ENCODE measurements around the gene AGTPBP1. TPM values are rescaled to one million over a fixed set of nuclear protein-coding genes. Genes with fewer than 3 reads are reported as not detected.
"Not testable (repeated sequence)": the region's sequence is repeated elsewhere in the genome, so short reads cannot be mapped to it uniquely, and the experiment has no call there.

The AGTPBP1 gene
- total RNA-seq, 1 donor from 2014 or later, result 47.0 TPM

DNA sequence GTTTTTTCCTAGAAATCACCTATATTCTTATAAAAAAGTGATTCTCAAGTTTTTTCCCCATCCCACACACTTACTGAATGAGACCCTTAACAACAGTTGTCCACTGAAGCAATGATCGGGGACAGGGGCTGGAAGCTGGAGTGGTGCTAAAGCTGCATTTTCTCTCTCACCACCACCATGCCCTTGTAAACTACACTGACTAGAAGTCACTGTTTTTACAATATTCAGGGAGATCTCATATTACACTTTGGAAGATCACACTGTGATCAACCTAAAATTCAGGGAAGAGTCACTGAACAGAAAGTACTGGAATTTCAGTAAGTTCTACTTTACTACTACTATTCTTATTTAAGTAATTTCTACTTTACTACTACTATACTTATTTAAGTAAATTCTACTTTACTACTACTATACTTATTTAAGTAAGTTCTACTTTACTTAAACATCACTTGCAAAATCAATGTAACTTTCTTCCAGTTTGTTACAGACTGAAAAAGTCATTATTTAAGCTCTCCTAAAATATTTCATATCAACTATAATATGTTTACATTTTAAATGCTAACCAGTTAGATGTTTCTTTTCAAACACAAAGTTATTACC lies 164.3 kb downstream of the AGTPBP1 start:
- TF ChIP-seq, protein P1, sequence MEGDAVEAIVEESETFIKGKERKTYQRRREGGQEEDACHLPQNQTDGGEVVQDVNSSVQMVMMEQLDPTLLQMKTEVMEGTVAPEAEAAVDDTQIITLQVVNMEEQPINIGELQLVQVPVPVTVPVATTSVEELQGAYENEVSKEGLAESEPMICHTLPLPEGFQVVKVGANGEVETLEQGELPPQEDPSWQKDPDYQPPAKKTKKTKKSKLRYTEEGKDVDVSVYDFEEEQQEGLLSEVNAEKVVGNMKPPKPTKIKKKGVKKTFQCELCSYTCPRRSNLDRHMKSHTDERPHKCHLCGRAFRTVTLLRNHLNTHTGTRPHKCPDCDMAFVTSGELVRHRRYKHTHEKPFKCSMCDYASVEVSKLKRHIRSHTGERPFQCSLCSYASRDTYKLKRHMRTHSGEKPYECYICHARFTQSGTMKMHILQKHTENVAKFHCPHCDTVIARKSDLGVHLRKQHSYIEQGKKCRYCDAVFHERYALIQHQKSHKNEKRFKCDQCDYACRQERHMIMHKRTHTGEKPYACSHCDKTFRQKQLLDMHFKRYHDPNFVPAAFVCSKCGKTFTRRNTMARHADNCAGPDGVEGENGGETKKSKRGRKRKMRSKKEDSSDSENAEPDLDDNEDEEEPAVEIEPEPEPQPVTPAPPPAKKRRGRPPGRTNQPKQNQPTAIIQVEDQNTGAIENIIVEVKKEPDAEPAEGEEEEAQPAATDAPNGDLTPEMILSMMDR (IDR thresholded peaks at IDR 0.05), result no peak
- intact Hi-C loops (cut with DNase I), result no loop called here
- Histone ChIP-seq H3K4me3 (no peak overlapping the region), H3K27ac (no peak overlapping the region), H3K36me3 (no peaks in the 10 kb centered on the region), H3K9me3 (no peaks in the 10 kb centered on the region), H3K27me3 (ENCODE audit: low read depth) (no peaks in the 10 kb centered on the region), H3K4me1 (no peaks in the 10 kb centered on the region)
- DNase-seq (no peak), ATAC-seq (no peak)

DNA sequence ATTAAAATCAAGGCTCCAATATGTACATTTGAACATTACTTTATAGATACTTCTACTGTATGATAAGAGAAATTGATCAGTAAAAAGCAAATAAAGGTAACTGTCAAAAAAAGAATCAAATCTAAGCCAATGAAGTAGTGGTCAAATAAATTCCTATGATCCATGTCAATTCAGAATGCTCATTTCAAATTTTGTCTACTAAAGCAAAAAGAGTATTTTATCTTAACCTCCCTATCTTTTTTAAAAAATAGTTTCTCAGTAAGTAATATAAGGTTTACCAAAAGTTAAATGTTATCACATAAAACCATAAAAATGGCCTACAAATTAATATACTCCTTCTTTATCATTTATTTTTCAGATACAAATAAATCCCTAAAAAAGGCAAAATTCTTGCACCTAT lies 165.9 kb downstream of the AGTPBP1 start:
- no peak for DNase-seq
- ATAC-seq, result no peak
- Histone ChIP-seq H3K4me1 (no peaks in the 10 kb centered on the region), H3K4me3 (no peak overlapping the region), H3K9me3 (no peaks in the 10 kb centered on the region), H3K27ac (no peak overlapping the region), H3K27me3 (ENCODE audit: low read depth) (no peaks in the 10 kb centered on the region), H3K36me3 (no peaks in the 10 kb centered on the region)
- intact Hi-C loops (cut with DNase I), result no loop called here
- TF ChIP-seq, protein P1 (IDR thresholded peaks at IDR 0.05), result no peak

DNA sequence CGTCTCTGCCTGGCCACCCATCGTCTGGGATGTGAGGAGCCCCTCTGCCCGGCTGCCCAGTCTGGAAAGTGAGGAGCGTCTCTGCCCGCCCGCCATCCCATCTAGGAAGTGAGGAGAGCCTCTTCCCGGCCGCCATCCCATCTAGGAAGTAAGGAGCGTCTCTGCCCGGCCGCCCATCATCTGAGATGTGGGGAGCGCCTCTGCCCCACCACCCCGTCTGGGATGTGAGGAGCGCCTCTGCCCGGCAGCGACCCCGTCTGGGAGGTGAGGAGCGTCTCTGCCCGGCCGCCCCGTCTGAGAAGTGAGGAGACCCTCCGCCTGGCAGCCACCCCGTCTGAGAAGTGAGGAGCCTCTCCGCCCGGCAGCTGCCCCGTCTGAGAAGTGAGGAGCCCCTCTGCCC lies 168.2 kb downstream of the AGTPBP1 start:
- intact Hi-C loops (cut with DNase I); ATAC-seq; H3K27ac ChIP-seq; DNase-seq; H3K9me3 ChIP-seq; H3K4me3 ChIP-seq; H3K36me3 ChIP-seq; H3K27me3 ChIP-seq (ENCODE audit: low read depth); H3K4me1 ChIP-seq: not testable (repeated sequence)

DNA sequence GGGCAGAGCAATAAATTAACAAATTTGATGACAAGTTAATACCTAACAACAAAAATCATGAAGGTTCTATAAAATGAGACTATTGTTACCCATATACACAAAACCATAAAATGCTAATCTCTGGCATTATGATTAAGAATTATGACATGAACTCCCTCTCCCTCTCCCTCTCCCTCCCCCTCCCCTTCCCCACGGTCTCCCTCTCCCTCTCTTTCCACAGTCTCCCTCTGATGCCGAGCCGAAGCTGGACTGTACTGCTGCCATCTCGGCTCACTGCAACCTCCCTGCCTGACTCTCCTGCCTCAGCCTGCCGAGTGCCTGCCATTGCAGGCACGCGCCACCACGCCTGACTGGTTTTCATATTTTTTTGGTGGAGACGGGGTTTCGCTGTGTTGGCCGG lies 168.8 kb downstream of the AGTPBP1 start:
- DNase-seq; H3K4me1 ChIP-seq; H3K27ac ChIP-seq; intact Hi-C loops (cut with DNase I); H3K36me3 ChIP-seq; ATAC-seq; H3K4me3 ChIP-seq; H3K27me3 ChIP-seq (ENCODE audit: low read depth); H3K9me3 ChIP-seq: not testable (repeated sequence)

DNA sequence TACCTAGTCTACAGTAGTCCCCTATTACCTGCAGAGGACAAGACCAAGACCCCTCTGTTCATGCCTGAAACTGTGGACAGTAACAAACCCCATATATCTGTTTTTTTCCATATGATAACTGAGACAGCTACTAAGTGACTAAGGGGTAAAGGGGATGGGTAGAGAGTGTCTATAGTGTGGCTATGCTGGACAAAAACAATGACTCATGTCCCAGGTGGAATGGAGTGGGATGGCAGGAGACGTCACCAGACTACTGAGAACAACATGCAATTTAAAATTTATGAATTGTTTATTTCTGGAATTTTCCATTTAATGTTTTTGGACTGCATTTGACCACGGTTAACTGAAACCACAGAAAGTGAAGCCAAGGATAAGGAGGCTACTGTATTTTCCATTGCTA lies 171.8 kb downstream of the AGTPBP1 start:
- intact Hi-C loops (cut with DNase I), result no loop called here
- Histone ChIP-seq H3K27me3 (ENCODE audit: low read depth) (no peaks in the 10 kb centered on the region), H3K9me3 (no peaks in the 10 kb centered on the region), H3K4me3 (no peak overlapping the region), H3K36me3 (no peaks in the 10 kb centered on the region), H3K27ac (no peak overlapping the region), H3K4me1 (no peaks in the 10 kb centered on the region)
- TF ChIP-seq, protein P1 (IDR thresholded peaks at IDR 0.05), result no peak
- ATAC-seq (no peak), DNase-seq (no peak)

DNA sequence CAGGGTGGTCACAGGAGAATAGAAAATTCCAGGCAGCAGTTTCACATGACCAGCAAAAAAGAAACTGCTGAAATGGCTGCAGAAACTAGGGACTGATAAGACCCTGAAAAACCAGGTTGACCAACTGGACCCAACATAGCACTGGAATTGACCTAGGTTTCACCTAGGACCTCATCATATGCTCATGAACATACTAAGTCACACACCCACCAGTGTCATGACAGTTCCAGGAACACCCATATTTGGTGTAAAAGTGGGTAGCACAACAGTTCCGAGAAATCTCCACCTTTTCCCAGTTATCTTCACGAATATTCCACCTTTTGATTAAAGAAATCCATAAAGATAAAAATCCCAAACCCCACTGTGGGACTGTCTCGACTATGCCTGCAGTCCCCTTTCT lies 182.2 kb downstream of the AGTPBP1 start:
- intact Hi-C loops (cut with DNase I), result no loop called here
- Histone ChIP-seq H3K27ac (no peak overlapping the region), H3K36me3 (no peaks in the 10 kb centered on the region), H3K4me1 (no peaks in the 10 kb centered on the region), H3K27me3 (ENCODE audit: low read depth) (no peaks in the 10 kb centered on the region), H3K9me3 (no peaks in the 10 kb centered on the region), H3K4me3 (no peak overlapping the region)
- TF ChIP-seq, protein P1 (IDR thresholded peaks at IDR 0.05), result no peak
- ATAC-seq (no peak), DNase-seq (no peak)

DNA sequence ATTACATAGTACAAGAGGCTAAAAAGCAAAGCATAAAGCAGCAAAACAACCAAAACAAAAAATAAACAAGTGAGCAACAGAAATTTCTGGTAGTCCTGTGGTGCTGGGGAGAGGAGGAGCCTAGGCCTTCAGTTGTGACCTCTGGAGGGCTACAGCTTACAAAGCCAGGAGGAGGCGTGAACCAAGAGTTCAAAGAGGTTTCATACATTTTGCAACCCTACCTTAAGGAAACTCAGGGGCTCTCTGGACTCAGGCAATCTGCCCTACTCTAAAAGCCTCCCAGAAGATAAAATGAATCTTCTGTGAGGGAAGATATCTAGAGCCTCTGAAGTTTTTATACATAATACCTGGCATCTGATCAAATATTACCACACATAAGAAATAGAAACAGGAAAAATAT lies 187.4 kb downstream of the AGTPBP1 start:
- Histone ChIP-seq H3K4me3 (no peak overlapping the region), H3K36me3 (no peaks in the 10 kb centered on the region), H3K27ac (no peak overlapping the region), H3K4me1 (no peaks in the 10 kb centered on the region), H3K27me3 (ENCODE audit: low read depth) (no peaks in the 10 kb centered on the region), H3K9me3 (no peaks in the 10 kb centered on the region)
- intact Hi-C loops (cut with DNase I), result no loop called here
- no peak for DNase-seq
- TF ChIP-seq, protein P1 (IDR thresholded peaks at IDR 0.05), result no peak
- no peak for ATAC-seq

Data from lower lobe of right lung (tissue), 2 donors.